Activated CD8-positive, alpha-beta memory T cell treated with anti-CD3 and anti-CD28 coated beads, Interleukin-2, amount 10 ng/mL, durations not matched to agents 7 days and 5 days (primary cell): Measurements from ENCODE around the gene RERE. TPM values are rescaled to one million over a fixed set of nuclear protein-coding genes. Genes with fewer than 3 reads are reported as not detected.

ENCODE experiments used
- ATAC-seq: fragments of 150-1000 bp; cut with Tn5 transposase; one replicate; pipeline ENCODE4 v1.10.0; 2021; ENCODE audit warnings: moderate library complexity
- CTCF ChIA-PET: fragments of 350-600 bp; sonication (Branson Sonifier 250); formaldehyde crosslinking; loops from one replicate; lab custom pipeline; 2021; ENCODE audit warnings: antibody characterized with exemption; lab: Charles Lee
- DNase-seq: peaks from one replicate; pipeline ENCODE4 v3.0.0-alpha.2; 2020
- H3K27ac Mint-ChIP-seq: one replicate; pipeline ENCODE4 v1.8.0; 2021; ENCODE audit warnings: mild to moderate bottlenecking, mixed read lengths
- H3K27me3 Mint-ChIP-seq: one replicate; pipeline ENCODE4 v1.8.0; 2021; ENCODE audit warnings: mixed read lengths
- H3K36me3 Mint-ChIP-seq: one replicate; pipeline ENCODE4 v1.8.0; 2021; ENCODE audit warnings: mild to moderate bottlenecking, mixed read lengths
- H3K4me1 Mint-ChIP-seq: one replicate; pipeline ENCODE4 v1.8.0; 2021; ENCODE audit warnings: mixed read lengths
- H3K4me3 Mint-ChIP-seq: one replicate; pipeline ENCODE4 v1.8.0; 2021; ENCODE audit warnings: mild to moderate bottlenecking, moderate library complexity, mixed read lengths
- H3K9me3 Mint-ChIP-seq: one replicate; pipeline ENCODE4 v1.8.0; 2022; ENCODE audit warnings: low read depth, mixed read lengths
- total RNA-seq, 2 experiments: library from RNA; stranded (reverse); gene quantifications; one replicate each; pipeline ENCODE4 v1.2.3, GENCODE V29; 2021

RERE gene
- total RNA-seq, 2 experiments from 2014 or later = 38.3 TPM

DNA sequence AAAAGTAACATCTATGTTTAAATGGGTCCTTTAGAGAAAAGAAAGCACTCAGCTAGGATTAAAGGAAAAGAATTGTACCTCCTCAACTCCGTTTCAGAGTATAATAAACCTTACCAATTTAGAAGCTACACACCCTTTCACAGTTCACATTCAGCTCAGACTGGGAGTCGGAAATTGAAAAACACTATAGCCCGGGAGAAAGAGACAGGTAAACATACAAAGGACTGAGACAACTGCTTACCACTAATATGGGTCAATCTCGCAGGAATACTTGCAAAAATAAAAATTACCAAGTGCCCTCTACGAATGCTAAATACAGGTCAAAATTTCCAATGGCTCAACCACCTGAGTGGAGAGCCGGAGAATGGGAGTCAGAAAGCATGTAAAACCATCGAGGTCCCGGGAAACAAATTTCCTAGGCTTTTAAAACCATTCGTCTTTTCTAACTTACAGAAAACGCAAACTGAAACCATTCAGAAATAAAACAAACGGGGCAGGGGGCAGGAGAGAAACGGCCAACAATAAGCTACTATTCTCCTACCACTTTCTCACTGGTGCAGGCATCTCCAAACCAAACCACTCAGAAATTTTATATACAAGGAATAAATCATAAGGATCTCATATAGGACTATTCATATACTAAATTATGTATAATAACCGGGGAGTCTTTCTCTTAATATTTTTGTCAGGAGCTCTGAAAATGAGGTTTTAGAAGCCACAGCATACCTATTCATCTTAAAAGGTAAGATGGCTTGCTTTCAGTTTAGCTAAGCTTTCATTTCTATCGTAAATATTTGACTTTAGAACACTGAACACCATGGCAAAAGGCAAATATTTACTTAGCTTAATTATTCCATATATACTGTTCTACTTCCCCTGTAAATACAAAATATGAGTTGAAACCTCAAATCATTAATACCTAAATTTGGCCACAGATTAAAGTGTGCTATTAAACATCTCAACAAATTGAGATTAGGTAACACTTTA is 136.5 kb downstream of the RERE start:
- Mint-ChIP-seq H3K27me3 (no peaks in the 10 kb centered on the region), H3K36me3 (peaks cover 3% of the 10 kb centered on the region), H3K4me1 (peaks cover 24% of the 10 kb centered on the region), H3K9me3 (no peaks in the 10 kb centered on the region), H3K27ac (no peak overlapping the region), H3K4me3 (no peak overlapping the region)
- DNase-seq (no peak), ATAC-seq (peak; percentile 58)
- CTCF ChIA-PET = interaction anchor here (0.7 to 3.1 kb wide), 9 partner anchors 10 to 178 kb away, joined by 3 to 22 read pairs (median 3); no protein-coding TSS in a partner anchor

DNA sequence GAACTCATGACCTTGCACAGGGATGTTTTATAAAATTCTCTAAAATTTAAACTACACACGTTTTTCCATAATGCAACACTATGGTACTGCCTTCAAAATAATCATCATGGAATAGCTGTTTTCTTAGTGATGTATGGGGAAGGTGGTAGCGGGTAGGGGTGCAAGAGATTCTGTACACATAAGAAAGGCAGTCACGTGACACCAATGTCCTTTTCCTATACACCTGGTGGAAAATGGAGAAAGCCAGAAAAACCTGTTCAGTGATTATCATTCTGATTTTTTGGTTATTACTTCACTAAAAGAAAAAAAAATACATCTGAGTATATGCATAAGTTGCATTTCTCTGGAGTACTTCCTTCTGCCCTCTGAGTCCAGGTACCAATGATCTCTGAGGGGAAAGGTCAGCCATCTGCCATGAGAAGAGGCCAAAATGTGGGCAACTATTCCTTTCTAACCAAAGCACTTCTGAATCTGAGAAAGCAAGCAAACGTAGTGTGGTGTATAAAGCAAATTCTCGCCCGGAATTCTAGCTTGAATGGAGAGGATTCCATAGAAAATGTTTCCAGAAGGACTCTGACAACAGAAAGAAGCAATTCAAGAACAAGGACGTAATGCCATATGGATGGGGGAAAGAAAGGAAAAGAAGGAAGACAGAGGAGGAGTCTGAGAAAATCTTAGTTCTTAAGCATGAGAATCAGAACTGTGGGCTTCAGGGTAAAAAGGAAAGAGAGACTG is 137.3 kb downstream of the RERE start:
- peaks cover 24% of the 10 kb centered on the region for H3K4me1 Mint-ChIP-seq
- no peak overlapping the region for H3K4me3 Mint-ChIP-seq
- CTCF ChIA-PET = interaction anchor here (1.2 to 3.1 kb wide), 6 partner anchors 8 to 179 kb away, joined by 3 to 22 read pairs (median 3); no protein-coding TSS in a partner anchor
- no peaks in the 10 kb centered on the region for H3K27me3 Mint-ChIP-seq
- no peak for DNase-seq
- no peak overlapping the region for H3K27ac Mint-ChIP-seq
- peaks cover 3% of the 10 kb centered on the region for H3K36me3 Mint-ChIP-seq
- H3K9me3 Mint-ChIP-seq = no peaks in the 10 kb centered on the region
- ATAC-seq = no peak

- H3K27ac Mint-ChIP-seq = no peak overlapping the region
- peaks cover 18% of the 10 kb centered on the region for H3K4me1 Mint-ChIP-seq
- H3K27me3 Mint-ChIP-seq = no peaks in the 10 kb centered on the region
- ATAC-seq (peak; percentile 34), DNase-seq (no peak)
- CTCF ChIA-PET = interaction anchor here (1.4 to 3.1 kb wide), 2 partner anchors 8 to 9 kb away, joined by 4 to 22 read pairs; no protein-coding TSS in a partner anchor
- no peak overlapping the region for H3K4me3 Mint-ChIP-seq
- H3K9me3 Mint-ChIP-seq = no peaks in the 10 kb centered on the region
- peaks cover 3% of the 10 kb centered on the region for H3K36me3 Mint-ChIP-seq
Observed at GRCh38 chr1:8679395-8679800, 138.0 kb downstream of the RERE start.

DNA sequence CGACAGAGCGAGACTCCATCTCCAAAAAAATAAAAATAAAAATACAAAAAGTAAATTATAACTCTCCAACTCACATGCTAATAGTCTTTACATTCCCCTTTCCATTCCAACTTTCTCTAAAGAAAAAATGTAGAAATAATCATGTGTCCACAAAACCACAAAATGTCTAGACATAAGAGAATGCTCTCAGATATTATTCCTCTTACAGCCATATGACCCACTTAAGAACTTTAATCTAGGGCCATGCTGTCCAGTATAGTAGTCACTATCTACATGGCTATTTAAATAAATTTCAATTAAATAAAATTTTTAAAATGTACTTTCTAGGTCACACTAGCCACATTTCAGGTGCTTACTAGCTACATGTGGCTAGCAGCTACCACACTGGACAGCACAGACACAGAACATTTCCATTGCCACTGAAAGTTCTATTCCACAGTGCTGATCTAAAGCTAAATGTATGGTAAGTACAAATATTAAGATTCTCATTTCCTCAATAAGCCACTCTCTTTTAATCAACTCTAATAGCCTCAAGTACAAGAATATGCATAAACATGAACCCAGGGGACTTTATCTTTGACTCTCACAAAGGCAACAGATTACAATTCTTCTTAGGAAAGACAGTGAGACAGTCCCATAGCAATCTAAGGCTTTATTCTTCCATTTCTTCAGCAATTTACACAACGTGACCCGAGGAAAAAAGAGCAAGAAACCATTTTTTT is 138.6 kb downstream of the RERE start:
- Mint-ChIP-seq H3K27me3 (no peaks in the 10 kb centered on the region), H3K9me3 (no peaks in the 10 kb centered on the region), H3K27ac (no peak overlapping the region), H3K4me1 (peaks cover 16% of the 10 kb centered on the region), H3K4me3 (no peak overlapping the region), H3K36me3 (peaks cover 3% of the 10 kb centered on the region)
- CTCF ChIA-PET = interaction anchor here (1.4 to 3.1 kb wide), 2 partner anchors 8 to 10 kb away, joined by 4 to 22 read pairs; no protein-coding TSS in a partner anchor
- ATAC-seq (peak; percentile 17), DNase-seq (no peak)

DNA sequence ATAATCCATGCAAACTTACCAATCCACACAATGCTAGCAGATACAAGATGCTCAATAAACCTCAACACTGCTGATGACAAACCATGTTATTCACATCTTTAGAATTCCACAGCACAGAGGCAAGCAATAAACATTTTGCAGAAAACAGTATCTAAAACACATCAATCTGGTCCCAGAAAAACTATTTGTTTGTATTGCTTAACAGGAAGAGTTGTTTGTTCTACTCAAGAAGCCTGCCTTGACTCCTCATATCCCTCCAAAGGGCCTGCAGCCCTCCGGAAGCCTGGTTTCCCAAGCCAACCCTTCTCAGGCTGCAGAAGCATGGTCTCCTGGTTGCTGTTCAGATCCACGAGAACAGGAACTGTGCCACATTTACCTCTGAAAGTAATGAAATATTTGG is 139.7 kb downstream of the RERE start:
- CTCF ChIA-PET = no interaction called here
- no peaks in the 10 kb centered on the region for H3K27me3 Mint-ChIP-seq
- peaks cover 3% of the 10 kb centered on the region for H3K36me3 Mint-ChIP-seq
- ATAC-seq = no peak
- no peaks in the 10 kb centered on the region for H3K9me3 Mint-ChIP-seq
- H3K27ac Mint-ChIP-seq = no peak overlapping the region
- DNase-seq = no peak
- H3K4me1 Mint-ChIP-seq = peaks cover 16% of the 10 kb centered on the region
- H3K4me3 Mint-ChIP-seq = no peak overlapping the region

- H3K4me1 Mint-ChIP-seq = peaks cover 7% of the 10 kb centered on the region
Observed at GRCh38 chr1:8676813-8677212, 140.6 kb downstream of the RERE start.

DNA sequence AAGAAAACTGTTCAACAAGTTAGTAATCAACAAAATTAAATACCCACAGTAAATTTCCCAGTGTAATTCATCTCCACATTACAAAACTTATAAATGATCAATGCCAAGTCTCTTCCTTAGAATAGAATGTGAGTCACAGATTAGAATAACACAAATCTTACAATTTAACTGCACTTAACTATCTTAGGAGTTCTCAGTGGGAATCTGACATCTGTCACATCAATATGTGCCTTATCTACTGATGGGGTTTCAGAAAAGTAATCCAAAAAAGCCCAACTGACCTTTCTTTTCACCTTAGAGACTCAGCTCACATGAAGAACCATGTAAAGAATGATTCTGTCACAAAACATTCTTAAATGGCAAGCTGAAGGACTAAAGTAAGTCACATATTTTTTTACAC is 141.4 kb downstream of the RERE start:
- Mint-ChIP-seq H3K4me3 (no peak overlapping the region), H3K4me1 (peaks cover 8% of the 10 kb centered on the region), H3K9me3 (no peaks in the 10 kb centered on the region), H3K27ac (no peak overlapping the region), H3K36me3 (peaks cover 3% of the 10 kb centered on the region), H3K27me3 (no peaks in the 10 kb centered on the region)
- CTCF ChIA-PET = interaction anchor here (0.9 kb wide), 1 partner anchor 115 kb away, joined by 3 read pairs; no protein-coding TSS in a partner anchor
- ATAC-seq (no peak), DNase-seq (no peak)

More at GRCh38 chr1:8676813-8677212, 140.6 kb downstream of the RERE start:
- CTCF ChIA-PET = interaction anchor here (0.9 to 1.0 kb wide), 2 partner anchors 115 to 122 kb away, joined by 3 read pairs; no protein-coding TSS in a partner anchor
- no peak overlapping the region for H3K4me3 Mint-ChIP-seq
- no peak overlapping the region for H3K27ac Mint-ChIP-seq
- no peaks in the 10 kb centered on the region for H3K27me3 Mint-ChIP-seq
- no peaks in the 10 kb centered on the region for H3K9me3 Mint-ChIP-seq
- peaks cover 3% of the 10 kb centered on the region for H3K36me3 Mint-ChIP-seq
- no peak for ATAC-seq
- no peak for DNase-seq

- no peak overlapping the region for H3K4me3 Mint-ChIP-seq
- no peak overlapping the region for H3K27ac Mint-ChIP-seq
- peaks cover 3% of the 10 kb centered on the region for H3K36me3 Mint-ChIP-seq
- DNase-seq (no peak), ATAC-seq (no peak)
- H3K9me3 Mint-ChIP-seq = no peaks in the 10 kb centered on the region
- CTCF ChIA-PET = interaction anchor here (0.9 to 2.1 kb wide), 9 partner anchors 10 to 174 kb away, joined by 3 to 13 read pairs (median 4); no protein-coding TSS in a partner anchor
- no peaks in the 10 kb centered on the region for H3K27me3 Mint-ChIP-seq
- peaks cover 20% of the 10 kb centered on the region for H3K4me1 Mint-ChIP-seq
Observed at GRCh38 chr1:8674912-8675311, 142.5 kb downstream of the RERE start.

DNA sequence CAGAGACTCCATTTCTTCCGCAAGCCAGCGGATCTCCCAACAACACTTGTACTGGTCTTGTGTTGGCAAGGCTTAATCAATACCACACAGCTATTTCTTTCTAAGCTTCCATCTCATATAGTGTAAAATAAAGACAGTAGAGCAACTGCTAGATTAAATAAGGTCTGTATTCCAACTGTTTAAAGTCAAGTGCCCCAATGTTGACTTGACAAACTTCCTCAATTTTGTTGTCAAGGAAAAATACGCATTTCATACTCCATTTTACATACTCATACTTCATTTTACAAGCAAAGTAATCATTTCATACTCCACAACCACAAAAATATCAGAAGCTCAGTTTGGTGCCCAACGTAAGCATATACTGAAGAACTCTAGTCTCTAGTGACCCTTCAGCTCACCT is 143.0 kb downstream of the RERE start:
- Mint-ChIP-seq H3K9me3 (no peaks in the 10 kb centered on the region), H3K36me3 (peaks cover 3% of the 10 kb centered on the region), H3K4me1 (peaks cover 24% of the 10 kb centered on the region), H3K4me3 (no peak overlapping the region), H3K27ac (no peak overlapping the region), H3K27me3 (no peaks in the 10 kb centered on the region)
- CTCF ChIA-PET = interaction anchor here (0.9 to 2.1 kb wide), 10 partner anchors 10 to 175 kb away, joined by 3 to 13 read pairs (median 4); no protein-coding TSS in a partner anchor
- DNase-seq (no peak), ATAC-seq (no peak)

- Mint-ChIP-seq H3K4me1 (peaks cover 33% of the 10 kb centered on the region), H3K27ac (no peak overlapping the region), H3K9me3 (no peaks in the 10 kb centered on the region), H3K27me3 (no peaks in the 10 kb centered on the region), H3K36me3 (no peaks in the 10 kb centered on the region), H3K4me3 (no peak overlapping the region)
- CTCF ChIA-PET = interaction anchor here (0.9 to 4.6 kb wide), 13 partner anchors 9 to 656 kb away, joined by 3 to 46 read pairs (median 6); no protein-coding TSS in a partner anchor
- ATAC-seq (no peak), DNase-seq (no peak)
Observed at GRCh38 chr1:8671306-8671917, 146.0 kb downstream of the RERE start.

DNA sequence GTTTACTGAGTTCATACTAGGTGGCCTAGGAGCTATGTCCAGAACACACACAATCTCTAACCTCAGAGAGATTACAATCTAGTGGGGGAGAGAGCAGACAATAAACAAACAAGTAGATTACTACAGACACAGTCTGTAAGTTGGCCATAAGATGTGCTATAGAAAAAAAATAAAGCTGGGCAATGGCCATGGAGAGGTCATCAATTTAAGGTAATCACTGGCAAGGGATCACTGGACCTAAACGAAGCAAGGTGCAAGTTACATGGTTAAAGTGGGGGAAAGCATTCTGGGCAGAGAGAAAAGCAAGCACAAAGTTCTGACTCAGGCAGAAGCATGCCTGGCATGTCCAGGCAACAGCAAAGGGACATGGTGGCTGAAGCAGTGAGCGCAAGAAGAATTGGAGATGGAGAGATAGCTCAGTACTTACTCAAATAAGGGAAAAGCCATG is 147.0 kb downstream of the RERE start:
- Mint-ChIP-seq H3K36me3 (no peaks in the 10 kb centered on the region), H3K9me3 (no peaks in the 10 kb centered on the region), H3K4me1 (peaks cover 33% of the 10 kb centered on the region), H3K27me3 (no peaks in the 10 kb centered on the region), H3K27ac (no peak overlapping the region), H3K4me3 (no peak overlapping the region)
- ATAC-seq = no peak
- CTCF ChIA-PET = interaction anchor here (1.7 to 4.6 kb wide), 7 partner anchors 8 to 109 kb away, joined by 6 to 46 read pairs (median 17); no protein-coding TSS in a partner anchor
- DNase-seq = no peak
